Left lung (tissue), 10 donors: ENCODE data around the gene HS3ST3A1. TPM values are rescaled to one million over a fixed set of nuclear protein-coding genes. Genes with fewer than 3 reads are reported as not detected.

Source experiments
- ATAC-seq: fragments of 200-7000 bp; cut with Tn5 transposase; one replicate; pipeline ENCODE4 v1.9.1; 2020; ENCODE audit warnings: moderate library complexity
- DNase-seq, 4 donors: peaks; one replicate each; pipeline ENCODE4 v3.0.0-alpha.2; 2013 to 2020
- H3K27ac ChIP-seq, 2 donors: fragments of 200-600 bp; sonication (generic) in 1 of 2; one replicate each; pipeline versions ENCODE4 v1.5.0 to v1.8.0; 2020 to 2021
- H3K27me3 ChIP-seq, 2 donors: fragments of 200-600 bp; sonication (generic) in 1 of 2; one replicate each; pipeline versions ENCODE4 v1.5.0 to v1.8.0; 2020 to 2021
- H3K36me3 ChIP-seq, 2 donors: fragments of 200-600 bp; sonication (generic) in 1 of 2; one replicate each; pipeline versions ENCODE4 v1.5.0 to v1.8.0; 2020 to 2021
- H3K4me1 ChIP-seq, 2 donors: fragments of 200-600 bp; one replicate each; pipeline ENCODE4 v1.8.0; 2021
- H3K4me3 ChIP-seq, 2 donors: fragments of 200-600 bp; sonication (generic) in 1 of 2; one replicate each; pipeline versions ENCODE4 v1.5.0 to v1.8.0; 2020 to 2021; ENCODE audit warnings: mild to moderate bottlenecking in 1 of 2
- H3K9me3 ChIP-seq, 2 donors: fragments of 200-600 bp; sonication (generic) in 1 of 2; one replicate each; pipeline versions ENCODE4 v1.5.0 to v1.8.0; 2020 to 2021
- CTCF ChIP-seq, 2 donors: fragments of 200-600 bp; sonication (generic) in 1 of 2; IDR thresholded peaks; one replicate each; pipeline versions ENCODE4 v1.5.0 to v1.8.0; 2021; ENCODE audit warnings: antibody characterized with exemption in 2 of 2
- intact Hi-C, 2 donors: fragments of 100-400 bp; cut with DNase I; formaldehyde crosslinking; loops; one replicate each; pipeline versions ENCODE4 v1.11.2 to v1.14.2; 2022
- polyA plus RNA-seq, 6 donors: library from polyadenylated mRNA; unstranded; fragments of 120-200 nt; gene quantifications; one replicate each; pipeline ENCODE4 v1.2.1, GENCODE V29; 2013; ENCODE audit not compliant: insufficient read length in 6 of 6
- total RNA-seq, 2 donors: library from RNA; stranded (reverse); fragmentation: NEBNext Ultra II Directional; extraction: Animal tissue kit (Norgen Biotek cat#: 25700); gene quantifications; one replicate each; pipeline ENCODE4 v1.2.1, GENCODE V29; 2021
- donor health status: DM: no; HTN: yes; CAD: no.
- donor health status: DM: no; HTN: no; CAD: no.

Gene HS3ST3A1
- total and polyA plus RNA-seq, 8 donors = 2.7 to 9.5 (median 4.5) TPM

- Histone ChIP-seq H3K9me3 (peaks cover 0 to 28% of the 10 kb centered on the region in 2 donors), H3K4me3 (no peak overlapping the region), H3K4me1 (no peaks in the 10 kb centered on the region), H3K27me3 (no peaks in the 10 kb centered on the region), H3K36me3 (no peaks in the 10 kb centered on the region), H3K27ac (no peak overlapping the region)
- ATAC-seq (no peak), DNase-seq (no peak)
- no peak for TF ChIP-seq CTCF (IDR thresholded peaks at IDR 0.05)
- intact Hi-C loops = no loop called here
Measured at GRCh38 chr17:13484020-13484419, 117.7 kb downstream of the HS3ST3A1 start.

- DNase-seq (no peak), ATAC-seq (no peak)
- no peak overlapping the region for H3K4me3 ChIP-seq
Measured at GRCh38 chr17:13480877-13481276, 120.9 kb downstream of the HS3ST3A1 start.

GRCh38 chr17:13478326-13478830 is 123.4 kb downstream of the HS3ST3A1 start:
- Histone ChIP-seq H3K4me1 (no peaks in the 10 kb centered on the region), H3K27ac (no peak overlapping the region), H3K27me3 (no peaks in the 10 kb centered on the region), H3K36me3 (no peaks in the 10 kb centered on the region), H3K9me3 (peaks cover 0 to 26% of the 10 kb centered on the region in 2 donors), H3K4me3 (no peak overlapping the region)
- ATAC-seq (no peak), DNase-seq (no peak)
- TF ChIP-seq CTCF (IDR thresholded peaks at IDR 0.05) = no peak
- intact Hi-C loops = no loop called here

More at GRCh38 chr17:13480877-13481276, 120.9 kb downstream of the HS3ST3A1 start:
- Histone ChIP-seq H3K9me3 (peaks cover 0 to 28% of the 10 kb centered on the region in 2 donors), H3K27me3 (no peaks in the 10 kb centered on the region), H3K36me3 (no peaks in the 10 kb centered on the region), H3K27ac (no peak overlapping the region), H3K4me1 (no peaks in the 10 kb centered on the region)
- intact Hi-C loops = no loop called here
- TF ChIP-seq CTCF (IDR thresholded peaks at IDR 0.05) = no peak

- intact Hi-C loops = no loop called here
- H3K4me3 ChIP-seq = no peak overlapping the region
- peaks cover 0 to 26% of the 10 kb centered on the region in 2 donors for H3K9me3 ChIP-seq
- no peaks in the 10 kb centered on the region for H3K36me3 ChIP-seq
- no peak overlapping the region for H3K27ac ChIP-seq
- no peaks in the 10 kb centered on the region for H3K4me1 ChIP-seq
- no peak for ATAC-seq
- no peaks in the 10 kb centered on the region for H3K27me3 ChIP-seq
- DNase-seq = no peak
- no peak for TF ChIP-seq CTCF (IDR thresholded peaks at IDR 0.05)
Measured at GRCh38 chr17:13477180-13477611, 124.5 kb downstream of the HS3ST3A1 start.

GRCh38 chr17:13476720-13477119 is 125.0 kb downstream of the HS3ST3A1 start:
- no peak for ATAC-seq
- H3K36me3 ChIP-seq = no peaks in the 10 kb centered on the region
- no peak for DNase-seq
- no peaks in the 10 kb centered on the region for H3K27me3 ChIP-seq
- H3K27ac ChIP-seq = no peak overlapping the region
- H3K9me3 ChIP-seq = peaks cover 0 to 22% of the 10 kb centered on the region in 2 donors
- H3K4me1 ChIP-seq = no peaks in the 10 kb centered on the region
- TF ChIP-seq CTCF (IDR thresholded peaks at IDR 0.05) = no peak
- no peak overlapping the region for H3K4me3 ChIP-seq
- intact Hi-C loops = no loop called here
